ENCODE results near the gene TMEM259. TPM values are rescaled to one million over a fixed set of nuclear protein-coding genes. Genes with fewer than 3 reads are reported as not detected.

Gene TMEM259
- total and polyA plus RNA-seq, 2 donors (not counting 3 experiments of a cell fraction or from before 2014, with no cell fraction given), result 142 to 297 TPM

GRCh38 chr19:1018393-1018792 is 2.5 kb downstream of the TMEM259 start:
- no peaks in the 10 kb centered on the region for H3K9me3 ChIP-seq (replicated peaks; ENCODE audit: control insufficient read depth, insufficient read depth, low read length)
- CTCF ChIA-PET, result no interaction called here
- peaks cover 40% of the 10 kb centered on the region for H3K4me1 ChIP-seq (ENCODE audit: control insufficient read depth, extremely low read depth, insufficient read depth, low read length)
- POLR2A ChIA-PET, result interaction anchor here (0.7 kb wide), 1 partner anchor 94 kb away, joined by 7 read pairs; no protein-coding TSS in a partner anchor
- DNase-seq (ENCODE audit: low read depth, low spot score) (no peak), FAIRE-seq (no peak)
- TF ChIP-seq POLR2A (IDR thresholded peaks at IDR 0.05; ENCODE audit: low read depth, low read length) (no peak), MAX (IDR thresholded peaks at IDR 0.05; ENCODE audit: insufficient read depth, insufficient read length) (no peak), GATA2 (IDR thresholded peaks at IDR 0.05; ENCODE audit: insufficient read depth, insufficient read length, low read depth, low read length) (no peak), EZH2 (IDR thresholded peaks at IDR 0.05; ENCODE audit: borderline replicate concordance, low read depth, low read length, severe bottlenecking) (no peak), JUN (IDR thresholded peaks at IDR 0.05; ENCODE audit: borderline replicate concordance, insufficient read depth, insufficient read length, low read depth) (no peak), MYC (IDR thresholded peaks at IDR 0.05; ENCODE audit: low read depth, low read length) (no peak), FOS (IDR thresholded peaks at IDR 0.05; ENCODE audit: borderline replicate concordance, insufficient read depth, low read length) (no peak), POLR2AphosphoS5 (IDR thresholded peaks at IDR 0.05; ENCODE audit: insufficient read depth, low read depth, low read length) (no peak), CTCF (IDR thresholded peaks at IDR 0.05; ENCODE audit: extremely low read depth in 1 of 2, insufficient read depth in 1 of 2, low read depth in 1 of 2, low read length in 2 of 2) (no peak)
- no peaks in the 10 kb centered on the region for H4K20me1 ChIP-seq (replicated peaks; ENCODE audit: control insufficient read depth, extremely low read depth, insufficient read depth, low read length)
- H3K36me3 ChIP-seq (ENCODE audit: control insufficient read depth in 2 of 2, extremely low read depth in 1 of 2, insufficient read depth in 2 of 2, low read length in 2 of 2), result peaks cover 0 to 8% of the 10 kb centered on the region in 2 experiments
- no peaks in the 10 kb centered on the region for H3K9me1 ChIP-seq (replicated peaks; ENCODE audit: control insufficient read depth, extremely low read depth, insufficient read depth, low read length)
- intact Hi-C loops (cut with micrococcal nuclease), result no loop called here
- H2AFZ ChIP-seq (ENCODE audit: low read depth, low read length), result no peak overlapping the region
- dilution Hi-C loops (cut with MboI; ENCODE audit: extremely low pct_ligation_motif_present, low sequenced_read_pairs), result no loop called here
- no peak overlapping the region for H3K9ac ChIP-seq (replicated peaks; ENCODE audit: extremely low read depth, insufficient read depth, low read length)
- no peaks in the 10 kb centered on the region for H3K27me3 ChIP-seq (ENCODE audit: control insufficient read depth in 2 of 2, insufficient read depth in 2 of 2, low read length in 2 of 2)
- peaks cover 75% of the 10 kb centered on the region for H3K79me2 ChIP-seq (ENCODE audit: control insufficient read depth, insufficient read depth, low read length)
- BruUV-seq (replicated peaks), result no TSS peak
- H3K4me3 ChIP-seq (replicated peaks in 1 of 3; ENCODE audit: insufficient read depth in 1 of 3, low read depth in 1 of 3, low read length in 3 of 3), result no peak overlapping the region
- no peak overlapping the region for H3K4me2 ChIP-seq (ENCODE audit: insufficient read depth, low read length)
- H3K27ac ChIP-seq (ENCODE audit: insufficient read depth, low read depth, low read length), result no peak overlapping the region
